ENCODE results near the gene CRHR2. TPM values are rescaled to one million over a fixed set of nuclear protein-coding genes. Genes with fewer than 3 reads are reported as not detected.

CRHR2 gene
- polyA plus RNA-seq, 1 donor from 2014 or later: 0.15 TPM

DNA sequence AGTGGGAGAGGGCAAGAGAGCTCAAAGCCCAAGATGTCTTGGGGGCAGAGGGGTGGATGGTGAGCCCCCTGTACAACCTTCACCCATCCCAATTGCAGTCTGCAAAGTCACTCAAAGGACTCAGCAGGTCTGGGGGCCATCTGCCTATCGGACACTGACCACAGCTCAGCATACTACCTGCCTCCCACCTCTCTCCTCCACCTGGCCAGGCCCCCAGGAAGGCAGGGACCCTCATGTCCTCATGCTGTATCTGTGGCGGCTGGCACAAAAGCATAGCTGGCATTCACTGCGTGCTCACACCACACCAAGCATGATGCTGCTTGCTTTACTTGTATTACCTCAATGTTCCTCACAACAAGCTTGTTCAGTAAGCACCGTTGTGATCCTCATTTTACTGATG, 16.2 kb upstream of the CRHR2 start:
- Histone ChIP-seq H3K4me2 (ENCODE audit: low read length) (no peak overlapping the region), H3K9me2 (ENCODE audit: insufficient read depth, low read length) (no peaks in the 10 kb centered on the region), H2AFZ (ENCODE audit: low read depth, low read length) (no peak overlapping the region), H3K4me3 (ENCODE audit: low read length) (no peak overlapping the region), H4K20me1 (ENCODE audit: insufficient read depth) (no peaks in the 10 kb centered on the region), H3K27me3 (ENCODE audit: insufficient read depth, low read depth, low read length) (no peaks in the 10 kb centered on the region), H3K9ac (ENCODE audit: low read length) (no peak overlapping the region), H3K27ac (ENCODE audit: low read length) (no peak overlapping the region), H3F3A (ENCODE audit: insufficient read depth, low read length, poor library complexity, severe bottlenecking) (no peaks in the 10 kb centered on the region), H3K9me3 (ENCODE audit: low read length) (no peaks in the 10 kb centered on the region), H3K79me2 (replicated peaks; ENCODE audit: insufficient read depth, low read length) (no peaks in the 10 kb centered on the region), H3K36me3 (ENCODE audit: insufficient read depth, low read length) (no peaks in the 10 kb centered on the region)
- TF ChIP-seq, protein P1, sequence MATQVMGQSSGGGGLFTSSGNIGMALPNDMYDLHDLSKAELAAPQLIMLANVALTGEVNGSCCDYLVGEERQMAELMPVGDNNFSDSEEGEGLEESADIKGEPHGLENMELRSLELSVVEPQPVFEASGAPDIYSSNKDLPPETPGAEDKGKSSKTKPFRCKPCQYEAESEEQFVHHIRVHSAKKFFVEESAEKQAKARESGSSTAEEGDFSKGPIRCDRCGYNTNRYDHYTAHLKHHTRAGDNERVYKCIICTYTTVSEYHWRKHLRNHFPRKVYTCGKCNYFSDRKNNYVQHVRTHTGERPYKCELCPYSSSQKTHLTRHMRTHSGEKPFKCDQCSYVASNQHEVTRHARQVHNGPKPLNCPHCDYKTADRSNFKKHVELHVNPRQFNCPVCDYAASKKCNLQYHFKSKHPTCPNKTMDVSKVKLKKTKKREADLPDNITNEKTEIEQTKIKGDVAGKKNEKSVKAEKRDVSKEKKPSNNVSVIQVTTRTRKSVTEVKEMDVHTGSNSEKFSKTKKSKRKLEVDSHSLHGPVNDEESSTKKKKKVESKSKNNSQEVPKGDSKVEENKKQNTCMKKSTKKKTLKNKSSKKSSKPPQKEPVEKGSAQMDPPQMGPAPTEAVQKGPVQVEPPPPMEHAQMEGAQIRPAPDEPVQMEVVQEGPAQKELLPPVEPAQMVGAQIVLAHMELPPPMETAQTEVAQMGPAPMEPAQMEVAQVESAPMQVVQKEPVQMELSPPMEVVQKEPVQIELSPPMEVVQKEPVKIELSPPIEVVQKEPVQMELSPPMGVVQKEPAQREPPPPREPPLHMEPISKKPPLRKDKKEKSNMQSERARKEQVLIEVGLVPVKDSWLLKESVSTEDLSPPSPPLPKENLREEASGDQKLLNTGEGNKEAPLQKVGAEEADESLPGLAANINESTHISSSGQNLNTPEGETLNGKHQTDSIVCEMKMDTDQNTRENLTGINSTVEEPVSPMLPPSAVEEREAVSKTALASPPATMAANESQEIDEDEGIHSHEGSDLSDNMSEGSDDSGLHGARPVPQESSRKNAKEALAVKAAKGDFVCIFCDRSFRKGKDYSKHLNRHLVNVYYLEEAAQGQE (IDR thresholded peaks at IDR 0.05; ENCODE audit: borderline replicate concordance): no peak
- no peak for TF ChIP-seq EZH2 (IDR thresholded peaks at IDR 0.05; ENCODE audit: borderline replicate concordance, insufficient read depth, low read length, poor library complexity, severe bottlenecking)

DNA sequence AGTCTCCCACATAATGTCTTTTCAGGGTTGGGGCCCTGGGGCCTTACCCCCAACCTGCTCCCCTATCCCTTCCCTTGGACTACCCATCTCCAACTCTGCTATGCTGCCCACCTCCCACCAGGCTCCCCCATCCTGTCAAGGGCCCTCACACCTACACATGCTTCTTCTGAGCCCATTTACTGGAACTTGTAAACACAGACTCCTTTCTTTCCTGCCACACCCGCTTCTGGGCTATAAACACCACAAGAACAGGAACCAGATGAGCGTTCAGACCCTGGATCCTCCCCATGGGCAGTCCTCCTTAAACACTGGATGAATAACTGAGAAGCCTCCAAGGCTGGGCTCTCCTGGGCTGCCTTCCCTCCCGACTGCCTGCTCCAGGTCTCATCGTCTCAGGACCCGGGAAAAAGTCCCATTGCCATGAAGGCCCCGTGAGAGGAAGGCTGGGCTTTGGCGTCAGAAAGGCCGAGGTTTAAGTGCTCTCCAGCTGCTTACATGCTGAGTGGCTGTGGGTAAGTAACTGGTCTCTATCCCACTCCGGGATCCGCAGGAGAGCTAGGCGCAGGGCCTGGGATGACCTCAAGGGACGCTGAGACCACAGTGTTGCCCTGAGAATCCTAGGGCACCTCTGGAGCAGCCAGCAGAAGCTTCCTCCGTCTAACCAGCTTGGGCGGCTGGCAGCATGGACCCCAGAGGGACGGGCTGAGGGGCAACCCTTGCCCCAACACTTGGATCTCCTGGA, 15.6 kb upstream of the CRHR2 start:
- no peak overlapping the region for H3K4me2 ChIP-seq (ENCODE audit: low read length)
- no peaks in the 10 kb centered on the region for H3K27me3 ChIP-seq (ENCODE audit: insufficient read depth, low read depth, low read length)
- no peak overlapping the region for H3K4me3 ChIP-seq (ENCODE audit: low read length)
- no peaks in the 10 kb centered on the region for H4K20me1 ChIP-seq (ENCODE audit: insufficient read depth)
- H3F3A ChIP-seq (ENCODE audit: insufficient read depth, low read length, poor library complexity, severe bottlenecking): no peaks in the 10 kb centered on the region
- no peak overlapping the region for H3K27ac ChIP-seq (ENCODE audit: low read length)
- no peaks in the 10 kb centered on the region for H3K9me3 ChIP-seq (ENCODE audit: low read length)
- no peak overlapping the region for H2AFZ ChIP-seq (ENCODE audit: low read depth, low read length)
- no peaks in the 10 kb centered on the region for H3K79me2 ChIP-seq (replicated peaks; ENCODE audit: insufficient read depth, low read length)
- TF ChIP-seq MXI1 (conservative IDR thresholded peaks at IDR 0.05; ENCODE audit: poor library complexity, severe bottlenecking): no peak
- TF ChIP-seq EZH2 (IDR thresholded peaks at IDR 0.05; ENCODE audit: borderline replicate concordance, insufficient read depth, low read length, poor library complexity, severe bottlenecking): no peak
- no peak for TF ChIP-seq RAD21 (conservative IDR thresholded peaks at IDR 0.05)
- no peak for TF ChIP-seq TAF1 (IDR thresholded peaks at IDR 0.05; ENCODE audit: low read depth)
- no peak for TF ChIP-seq SMC3 (conservative IDR thresholded peaks at IDR 0.05; ENCODE audit: poor library complexity)
- no peak for TF ChIP-seq EP300 (conservative IDR thresholded peaks at IDR 0.05; ENCODE audit: poor library complexity, severe bottlenecking)
- no peak for TF ChIP-seq POLR2AphosphoS5 (IDR thresholded peaks at IDR 0.05)
- no peak overlapping the region for H3K9ac ChIP-seq (ENCODE audit: low read length)
- H3K9me2 ChIP-seq (ENCODE audit: insufficient read depth, low read length): no peaks in the 10 kb centered on the region
- H3K36me3 ChIP-seq (ENCODE audit: insufficient read depth, low read length): no peaks in the 10 kb centered on the region

Data from neural cell (in vitro differentiated cells).